A549 (cell line): Measurements from ENCODE around the gene PALLD.

Experiments
- CHD4 ChIP-seq: fragments of 200-600 bp; sonication (generic); IDR thresholded peaks from 2 replicates; pipeline ENCODE4 v1.6.1; 2016; ENCODE audit warnings: antibody characterized with exemption, mild to moderate bottlenecking, borderline replicate concordance
- EHMT2 ChIP-seq: fragments of 200-600 bp; sonication (generic); IDR thresholded peaks from 2 replicates; pipeline ENCODE4 v1.6.1; 2016; ENCODE audit warnings: antibody characterized with exemption, low read depth, mild to moderate bottlenecking, moderate library complexity
- EP300 ChIP-seq, 2 experiments: fragments of >200 bp; sonication (Bioruptor Twin); formaldehyde crosslinking; IDR thresholded peaks; 2 replicates in 1 of 2; 3 replicates in 1 of 2; pipeline ENCODE4 v1.6.1; 2016 to 2017
- ESRRA ChIP-seq: fragments of 150-350 bp; IDR thresholded peaks from 2 replicates; pipeline ENCODE4 v1.6.1; 2014; ENCODE audit warnings: mild to moderate bottlenecking, low read length, borderline replicate concordance
- HOXA7 ChIP-seq: fragments of 250-450 bp; sonication (Bioruptor Pico); IDR thresholded peaks from 2 replicates; pipeline ENCODE4 v1.5.0; 2020; ENCODE audit warnings: mild to moderate bottlenecking, moderate library complexity
- MAZ ChIP-seq: fragments of 150-350 bp; IDR thresholded peaks from 2 replicates; pipeline ENCODE4 v1.6.1; 2014; ENCODE audit warnings: antibody characterized with exemption, low read depth, low read length, borderline replicate concordance
- POLR2A ChIP-seq: IDR thresholded peaks from 2 replicates; pipeline ENCODE4 v1.6.1; 2012; ENCODE audit warnings: mild to moderate bottlenecking, low read length
- SMC3 ChIP-seq: fragments of >200 bp; sonication (Bioruptor Twin); formaldehyde crosslinking; IDR thresholded peaks from 3 replicates; pipeline ENCODE4 v1.6.1; 2018; ENCODE audit warnings: inconsistent platforms
- SREBF2 ChIP-seq: fragments of 450-650 bp; IDR thresholded peaks from 2 replicates; pipeline ENCODE4 v1.6.1; 2014; ENCODE audit warnings: mild to moderate bottlenecking, moderate library complexity
- TF ChIP-seq, protein P1 (sequence below): fragments of >200 bp; sonication (Bioruptor Twin); formaldehyde crosslinking; IDR thresholded peaks from 3 replicates; pipeline ENCODE4 v1.5.1; 2016
- TF ChIP-seq, protein P2 (sequence below): IDR thresholded peaks from 2 replicates; pipeline ENCODE4 v1.6.1; 2012; ENCODE audit warnings: low read depth, borderline replicate concordance
- TF ChIP-seq, protein P3 (sequence below): fragments of 450-650 bp; IDR thresholded peaks from 2 replicates; pipeline ENCODE4 v1.6.1; 2014; ENCODE audit warnings: antibody characterized with exemption

DNA sequence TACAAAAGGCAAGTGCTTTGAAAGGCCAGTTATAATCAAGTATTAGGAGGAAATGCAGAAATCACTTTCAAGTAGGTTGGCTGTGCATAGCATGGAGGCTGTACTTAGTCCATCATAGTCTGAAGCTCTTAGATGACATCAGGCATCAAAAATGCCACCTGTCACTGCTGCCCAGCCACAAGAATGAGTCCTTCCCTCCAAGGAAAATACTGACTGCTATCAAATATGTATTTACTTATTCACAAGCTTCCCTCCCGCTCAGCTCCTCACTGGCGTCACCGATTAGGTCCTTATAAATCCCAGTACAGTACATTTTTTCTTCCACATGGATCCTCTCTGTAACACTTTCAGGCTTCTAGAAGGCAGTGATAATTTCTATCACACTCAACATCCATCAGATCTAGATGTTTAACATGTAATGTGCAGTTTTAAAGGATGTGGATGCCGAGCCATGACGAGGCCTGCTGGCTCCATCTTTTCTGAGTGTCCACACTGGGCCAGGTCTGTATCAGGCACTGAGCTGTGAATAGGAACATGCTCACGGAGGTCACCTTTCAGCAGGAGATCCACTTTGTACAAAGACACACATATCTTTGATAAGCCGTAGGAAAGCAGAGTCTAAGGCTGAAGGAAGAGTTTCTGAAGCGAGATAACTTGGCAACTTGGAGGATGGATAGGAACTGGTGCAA, 121.9 kb downstream of the PALLD start:
- TF ChIP-seq, protein P1, sequence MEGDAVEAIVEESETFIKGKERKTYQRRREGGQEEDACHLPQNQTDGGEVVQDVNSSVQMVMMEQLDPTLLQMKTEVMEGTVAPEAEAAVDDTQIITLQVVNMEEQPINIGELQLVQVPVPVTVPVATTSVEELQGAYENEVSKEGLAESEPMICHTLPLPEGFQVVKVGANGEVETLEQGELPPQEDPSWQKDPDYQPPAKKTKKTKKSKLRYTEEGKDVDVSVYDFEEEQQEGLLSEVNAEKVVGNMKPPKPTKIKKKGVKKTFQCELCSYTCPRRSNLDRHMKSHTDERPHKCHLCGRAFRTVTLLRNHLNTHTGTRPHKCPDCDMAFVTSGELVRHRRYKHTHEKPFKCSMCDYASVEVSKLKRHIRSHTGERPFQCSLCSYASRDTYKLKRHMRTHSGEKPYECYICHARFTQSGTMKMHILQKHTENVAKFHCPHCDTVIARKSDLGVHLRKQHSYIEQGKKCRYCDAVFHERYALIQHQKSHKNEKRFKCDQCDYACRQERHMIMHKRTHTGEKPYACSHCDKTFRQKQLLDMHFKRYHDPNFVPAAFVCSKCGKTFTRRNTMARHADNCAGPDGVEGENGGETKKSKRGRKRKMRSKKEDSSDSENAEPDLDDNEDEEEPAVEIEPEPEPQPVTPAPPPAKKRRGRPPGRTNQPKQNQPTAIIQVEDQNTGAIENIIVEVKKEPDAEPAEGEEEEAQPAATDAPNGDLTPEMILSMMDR = no peak
- TF ChIP-seq, protein P2, sequence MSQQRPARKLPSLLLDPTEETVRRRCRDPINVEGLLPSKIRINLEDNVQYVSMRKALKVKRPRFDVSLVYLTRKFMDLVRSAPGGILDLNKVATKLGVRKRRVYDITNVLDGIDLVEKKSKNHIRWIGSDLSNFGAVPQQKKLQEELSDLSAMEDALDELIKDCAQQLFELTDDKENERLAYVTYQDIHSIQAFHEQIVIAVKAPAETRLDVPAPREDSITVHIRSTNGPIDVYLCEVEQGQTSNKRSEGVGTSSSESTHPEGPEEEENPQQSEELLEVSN = no peak
- TF ChIP-seq POLR2A (no peak), ESRRA (no peak), EHMT2 (no peak), HOXA7 (CRISPR knock-in tag) (no peak), SREBF2 (no peak), EP300 (IDR thresholded peaks at IDR 0.05) (no peak), MAZ (no peak), CHD4 (no peak), SMC3 (no peak)
- TF ChIP-seq, protein P3, sequence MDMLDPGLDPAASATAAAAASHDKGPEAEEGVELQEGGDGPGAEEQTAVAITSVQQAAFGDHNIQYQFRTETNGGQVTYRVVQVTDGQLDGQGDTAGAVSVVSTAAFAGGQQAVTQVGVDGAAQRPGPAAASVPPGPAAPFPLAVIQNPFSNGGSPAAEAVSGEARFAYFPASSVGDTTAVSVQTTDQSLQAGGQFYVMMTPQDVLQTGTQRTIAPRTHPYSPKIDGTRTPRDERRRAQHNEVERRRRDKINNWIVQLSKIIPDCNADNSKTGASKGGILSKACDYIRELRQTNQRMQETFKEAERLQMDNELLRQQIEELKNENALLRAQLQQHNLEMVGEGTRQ = no peak
